Left renal pelvis (tissue), 4 donors: ENCODE measurements around the gene BBS4. TPM values are rescaled to one million over a fixed set of nuclear protein-coding genes. Genes with fewer than 3 reads are reported as not detected.
"Not testable (repeated sequence)": the region's sequence is repeated elsewhere in the genome, so short reads cannot be mapped to it uniquely, and the experiment has no call there.

Experiments used
- DNase-seq, 4 donors: peaks; one replicate each; pipeline ENCODE4 v3.0.0-alpha.2; 2013; ENCODE audit warnings: low read depth in 4 of 4, low spot score in 3 of 4
- polyA plus RNA-seq, 4 donors: library from polyadenylated mRNA; unstranded; fragments of 120-200 nt; gene quantifications; one replicate each; pipeline ENCODE4 v1.2.1, GENCODE V29; 2013; ENCODE audit not compliant: insufficient read length in 4 of 4

Gene BBS4
- polyA plus RNA-seq, 4 donors, result 26.6 to 52.7 (median 39.7) TPM

GRCh38 chr15:72698938-72699337 lies 12.9 kb downstream of the BBS4 start:
- DNase-seq, result no peak

- DNase-seq, result no peak
Observed at GRCh38 chr15:72700076-72700475, 14.1 kb downstream of the BBS4 start.

- no peak for DNase-seq
Observed at GRCh38 chr15:72706266-72706665, 20.3 kb downstream of the BBS4 start.

- DNase-seq, result not testable (repeated sequence)
Observed at GRCh38 chr15:72708551-72709303, 22.7 kb downstream of the BBS4 start.

- DNase-seq, result peak; percentile 14 to 40 (median 22)
Observed at GRCh38 chr15:72722071-72722696, 36.2 kb downstream of the BBS4 start.

- no peak for DNase-seq
Observed at GRCh38 chr15:72724028-72724427, 38.0 kb downstream of the BBS4 start.

GRCh38 chr15:72725446-72725845 lies 39.4 kb downstream of the BBS4 start:
- no peak for DNase-seq

GRCh38 chr15:72725851-72726250 lies 39.8 kb downstream of the BBS4 start:
- DNase-seq, result not testable (repeated sequence)

GRCh38 chr15:72727154-72727553 lies 41.1 kb downstream of the BBS4 start:
- DNase-seq, result no peak

- DNase-seq, result not testable (repeated sequence)
Observed at GRCh38 chr15:72728249-72728648, 42.2 kb downstream of the BBS4 start.

GRCh38 chr15:72728821-72729220 lies 42.8 kb downstream of the BBS4 start:
- DNase-seq, result no peak

- no peak for DNase-seq
Observed at GRCh38 chr15:72732086-72732485, 46.1 kb downstream of the BBS4 start.

- no peak for DNase-seq
Observed at GRCh38 chr15:72732516-72732915, 46.5 kb downstream of the BBS4 start.

- DNase-seq, result no peak
Observed at GRCh38 chr15:72733941-72734738, 48.1 kb downstream of the BBS4 start.

- DNase-seq, result no peak
Observed at GRCh38 chr15:72735111-72735510, 49.1 kb downstream of the BBS4 start.

- no peak for DNase-seq
Observed at GRCh38 chr15:72737061-72737460, 51.1 kb downstream of the BBS4 start.

GRCh38 chr15:72737723-72738122 lies 51.7 kb downstream of the BBS4 start:
- no peak for DNase-seq

- DNase-seq, result no peak
Observed at GRCh38 chr15:72740219-72740618, 54.2 kb downstream of the BBS4 start.

- DNase-seq, result no peak
Observed at GRCh38 chr15:72749700-72750099, 63.7 kb downstream of the BBS4 start.

GRCh38 chr15:72751751-72752455 lies 65.9 kb downstream of the BBS4 start:
- no peak for DNase-seq

- no peak for DNase-seq
Observed at GRCh38 chr15:72754096-72754495, 68.1 kb downstream of the BBS4 start.
